ENCODE measurements around the gene DOK1.

The DOK1 gene

GRCh38 chr2:74581463-74581862, 26.9 kb downstream of the DOK1 start:
- DNase-seq (ENCODE audit: low read depth): no peak
- no peak overlapping the region for H3K4me3 ChIP-seq (ENCODE audit: low read depth, low read length)
- TF ChIP-seq CTCF (conservative IDR thresholded peaks at IDR 0.05; ENCODE audit: low read depth, low read length): no peak

GRCh38 chr2:74582184-74582583, 27.7 kb downstream of the DOK1 start:
- TF ChIP-seq CTCF (conservative IDR thresholded peaks at IDR 0.05; ENCODE audit: low read depth, low read length): no peak
- no peak for DNase-seq (ENCODE audit: low read depth)
- no peak overlapping the region for H3K4me3 ChIP-seq (ENCODE audit: low read depth, low read length)

GRCh38 chr2:74583504-74583903, 29.0 kb downstream of the DOK1 start:
- no peak overlapping the region for H3K4me3 ChIP-seq (ENCODE audit: low read depth, low read length)
- TF ChIP-seq CTCF (conservative IDR thresholded peaks at IDR 0.05; ENCODE audit: low read depth, low read length): no peak
- DNase-seq (ENCODE audit: low read depth): peak; percentile 52

- no peak for TF ChIP-seq CTCF (conservative IDR thresholded peaks at IDR 0.05; ENCODE audit: low read depth, low read length)
- H3K4me3 ChIP-seq (ENCODE audit: low read depth, low read length): no peak overlapping the region
- DNase-seq (ENCODE audit: low read depth): peak; percentile 52
Observed at GRCh38 chr2:74584088-74584645, 29.6 kb downstream of the DOK1 start.

- peak overlapping the region; percentile 21 for H3K4me3 ChIP-seq (ENCODE audit: low read depth, low read length)
- DNase-seq (ENCODE audit: low read depth): peak; percentile 37
- TF ChIP-seq CTCF (conservative IDR thresholded peaks at IDR 0.05; ENCODE audit: low read depth, low read length): peak; percentile 13
Observed at GRCh38 chr2:74585406-74586185, 31.1 kb downstream of the DOK1 start.

- peak; percentile 80 for TF ChIP-seq CTCF (conservative IDR thresholded peaks at IDR 0.05; ENCODE audit: low read depth, low read length)
- H3K4me3 ChIP-seq (ENCODE audit: low read depth, low read length): no peak overlapping the region
- peak; percentile 85 for DNase-seq (ENCODE audit: low read depth)
Observed at GRCh38 chr2:74587664-74588277, 33.3 kb downstream of the DOK1 start.
